NK-92 treated with Interleukin-12 subunit alpha and Interleukin-12 subunit beta, amount 100 ng/mL, for 24 hours (cell line): ENCODE measurements around the gene LRRC9.
"Not testable (repeated sequence)": the region's sequence is repeated elsewhere in the genome, so short reads cannot be mapped to it uniquely, and the experiment has no call there.

ENCODE experiments used
- DNase-seq: peaks from one replicate; lab custom pipeline; 2025; lab: John Stamatoyannopoulos, UW

LRRC9 gene

DNA sequence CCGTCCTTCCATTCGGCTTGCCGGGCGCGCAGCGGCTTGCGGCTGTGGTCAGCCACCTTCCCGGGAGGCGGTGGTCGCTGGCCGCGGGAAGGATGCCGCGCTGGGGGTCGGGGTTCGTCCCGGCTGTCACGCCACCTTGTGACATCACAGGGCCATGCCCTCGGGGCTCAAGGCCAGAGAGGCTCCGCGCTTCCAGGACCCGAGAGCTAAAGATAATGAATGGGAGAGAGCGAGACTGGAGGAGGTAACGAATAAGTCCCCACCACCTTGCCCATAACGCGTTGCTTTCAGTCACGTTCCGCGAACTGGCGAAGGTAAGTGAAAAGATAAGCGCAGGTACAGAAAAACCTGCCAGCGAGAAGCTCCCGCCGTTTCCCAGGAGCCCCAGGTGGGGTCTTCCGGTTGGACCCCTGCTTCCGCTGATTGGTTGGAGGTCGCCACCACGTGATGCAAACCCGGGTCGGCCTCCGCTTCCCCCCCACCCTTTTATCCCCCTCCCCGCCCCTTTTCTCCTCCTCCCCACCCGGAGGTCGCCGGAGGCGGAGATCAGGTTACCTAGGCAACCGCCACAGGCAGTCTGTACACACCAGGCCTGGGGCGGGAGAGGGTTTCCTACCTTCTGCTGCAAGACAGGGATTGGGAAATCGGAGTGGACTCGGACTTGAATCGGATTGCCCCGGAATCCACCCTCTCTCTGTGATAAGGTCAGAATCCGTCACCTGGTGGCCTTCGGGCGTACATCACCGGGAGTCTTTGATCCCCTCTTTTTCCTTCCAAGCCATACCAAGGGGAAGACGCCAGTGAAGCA, at the start of gene LRRC9:
Gene LRRC9, plus strand, starts transcription at position 575 of the 808 bp plus-strand sequence.
- DNase-seq: no peak

DNA sequence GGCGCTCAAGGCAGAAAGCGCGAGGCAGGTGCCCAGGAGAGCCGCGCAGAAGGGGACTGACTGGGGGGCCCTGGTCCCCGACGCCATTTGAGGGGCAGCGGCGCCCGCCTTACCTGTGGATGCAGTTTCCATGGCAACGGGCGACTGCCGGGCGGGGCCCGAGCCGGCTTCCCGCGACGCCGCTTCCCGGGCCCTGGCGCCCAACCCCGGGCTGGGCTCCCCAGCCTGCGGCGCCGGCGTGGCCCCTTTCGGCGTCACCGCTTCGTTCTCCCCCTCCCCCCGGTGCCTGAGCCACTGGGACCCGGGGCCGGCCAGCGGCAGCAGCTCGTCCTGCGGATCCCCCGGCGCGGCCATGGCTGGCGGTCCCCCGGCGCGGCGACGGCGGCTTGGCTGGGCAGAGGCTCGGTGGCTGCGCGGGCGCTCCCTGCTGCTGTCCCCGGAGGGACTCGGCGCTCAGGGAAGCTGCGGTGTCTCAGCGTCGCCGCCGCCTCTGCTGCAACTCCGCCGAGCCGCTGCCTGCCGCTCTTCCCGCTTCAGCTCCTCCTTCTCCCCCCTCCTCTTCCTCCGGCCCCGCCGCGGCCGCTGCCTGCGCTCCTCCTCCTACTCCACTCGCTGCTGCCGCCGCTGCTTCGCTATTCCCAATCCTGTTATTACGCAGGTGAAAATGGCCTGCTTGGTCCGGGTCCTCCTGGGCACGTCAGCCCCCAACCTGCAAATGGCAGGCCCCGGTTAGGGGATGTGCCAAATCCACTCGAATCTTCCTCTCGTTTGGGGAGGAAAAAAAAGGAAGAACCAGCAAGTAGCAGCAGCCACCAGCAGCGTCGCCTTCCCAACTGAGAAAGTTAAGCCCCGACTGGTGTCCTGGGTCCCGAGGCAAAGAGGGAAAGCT, 49.4 kb upstream of the LRRC9 start, which contains the start of gene RTN1:
Gene RTN1, minus strand, starts transcription at position 500 of the 889 bp plus-strand sequence. Its CDS starts 146 bp downstream, at position 354.
- no peak for DNase-seq

- DNase-seq: no peak
Measured at GRCh38 chr14:59871166-59871495, 48.8 kb upstream of the LRRC9 start.

DNA sequence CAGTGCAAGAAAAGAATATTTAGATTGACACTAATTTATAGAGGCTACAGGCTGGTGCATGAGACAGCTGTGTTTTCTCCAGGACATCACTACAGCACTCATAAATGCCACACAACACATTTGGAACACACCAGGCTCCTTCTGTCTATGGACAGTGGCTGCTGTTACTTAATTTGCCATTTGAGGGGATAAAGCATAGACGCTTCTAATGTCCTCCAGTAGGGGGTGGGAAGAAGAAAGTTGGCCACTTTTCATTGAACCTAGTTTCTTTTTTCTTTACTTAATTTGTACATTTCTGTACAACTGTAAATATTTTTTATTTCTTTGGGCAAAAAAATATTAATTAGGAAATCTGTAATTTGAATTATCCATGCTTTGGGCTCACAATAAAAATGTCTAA, 37.0 kb upstream of the LRRC9 start:
- no peak for DNase-seq

DNA sequence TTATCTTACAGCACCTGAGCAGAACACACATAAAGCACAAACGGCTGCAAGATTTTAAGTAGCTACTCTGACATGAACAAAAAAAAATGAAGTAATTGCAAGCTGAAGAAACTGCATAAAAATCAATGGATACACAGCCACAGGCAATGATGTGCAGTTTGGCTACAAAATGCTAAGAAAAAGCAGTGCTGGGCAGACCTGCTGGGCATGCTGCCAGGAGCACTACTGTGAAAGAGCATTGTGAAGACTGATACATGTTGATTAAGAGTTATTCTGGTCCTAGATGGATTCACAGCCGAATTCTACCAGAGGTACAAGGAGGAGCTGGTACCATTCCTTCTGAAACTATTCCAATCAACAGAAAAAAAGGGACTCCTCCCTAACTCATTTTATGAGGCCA, 29.3 kb upstream of the LRRC9 start:
- DNase-seq: no peak

- DNase-seq: no peak
Measured at GRCh38 chr14:59895721-59896120, 24.2 kb upstream of the LRRC9 start.

DNA sequence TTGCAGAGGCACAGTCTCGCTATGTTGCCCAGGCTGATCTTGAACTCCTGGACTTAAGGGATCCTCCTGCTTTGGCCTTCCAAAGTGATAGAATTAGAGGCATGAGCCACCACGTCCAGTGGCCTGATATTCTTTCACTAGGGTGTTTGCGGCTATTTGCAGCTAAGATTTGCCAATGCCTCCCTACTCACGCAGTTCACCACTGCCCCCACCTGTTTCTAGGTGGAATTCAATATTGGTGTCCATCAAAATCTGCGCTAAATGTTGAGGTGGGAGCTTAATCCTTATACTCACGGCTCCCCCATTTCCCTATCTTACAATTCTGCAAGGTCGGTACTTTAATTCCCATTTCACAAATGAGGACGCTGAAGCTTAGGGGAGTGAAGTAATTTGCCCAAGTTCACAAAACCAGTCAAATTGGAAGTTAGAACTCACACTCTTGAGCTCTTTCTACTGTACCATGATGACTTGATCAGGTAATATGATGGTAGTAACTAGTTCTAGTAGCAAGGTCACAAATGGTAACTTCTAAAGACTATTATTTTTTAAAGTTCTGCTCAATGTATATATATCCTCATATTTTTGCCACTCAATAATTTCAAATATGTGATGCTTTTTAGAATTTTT, 22.1 kb upstream of the LRRC9 start:
- no peak for DNase-seq

GRCh38 chr14:59900556-59900955, 19.4 kb upstream of the LRRC9 start:
- no peak for DNase-seq

GRCh38 chr14:59904184-59904583, 15.8 kb upstream of the LRRC9 start:
- DNase-seq: no peak

GRCh38 chr14:59905188-59905587, 14.8 kb upstream of the LRRC9 start:
- DNase-seq: no peak

DNA sequence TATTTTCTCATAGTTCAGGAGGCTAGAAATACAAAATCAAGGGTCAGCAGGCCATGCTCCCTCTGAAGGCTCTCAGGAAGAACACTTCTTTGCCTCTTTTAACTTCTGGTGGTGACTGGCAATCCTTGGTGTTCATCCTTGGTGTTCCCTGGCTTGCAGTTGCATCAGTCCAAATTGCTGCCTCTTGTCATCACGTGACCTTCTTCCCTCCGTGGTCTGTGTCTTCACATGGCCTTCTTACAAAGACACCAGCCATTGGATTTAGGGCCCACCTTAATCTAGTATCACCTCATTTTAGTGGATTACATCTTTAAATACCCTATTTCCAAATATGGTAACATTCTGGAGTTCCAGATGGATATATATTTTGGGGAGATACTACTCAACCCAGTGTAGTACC, 7.5 kb upstream of the LRRC9 start:
- DNase-seq: no peak

DNA sequence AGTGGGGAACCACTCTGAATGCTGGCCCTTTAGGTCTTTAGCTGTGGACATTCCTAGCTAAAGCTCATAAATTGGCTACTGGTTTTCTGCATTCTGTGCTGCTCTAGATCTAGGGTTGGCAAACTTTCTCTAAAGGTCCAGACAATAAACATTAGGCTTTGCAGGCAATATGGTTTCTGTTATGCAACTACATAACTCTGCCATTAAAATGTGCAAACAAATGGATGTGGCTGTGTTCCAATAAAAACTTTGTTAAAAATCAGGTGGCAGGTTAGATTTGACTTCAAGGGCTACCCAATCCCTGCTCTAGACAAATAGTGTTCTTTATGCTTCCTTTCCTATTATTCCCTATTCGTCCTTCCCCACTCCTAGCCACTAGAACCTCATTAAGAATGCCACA, 6.8 kb upstream of the LRRC9 start:
- no peak for DNase-seq

DNA sequence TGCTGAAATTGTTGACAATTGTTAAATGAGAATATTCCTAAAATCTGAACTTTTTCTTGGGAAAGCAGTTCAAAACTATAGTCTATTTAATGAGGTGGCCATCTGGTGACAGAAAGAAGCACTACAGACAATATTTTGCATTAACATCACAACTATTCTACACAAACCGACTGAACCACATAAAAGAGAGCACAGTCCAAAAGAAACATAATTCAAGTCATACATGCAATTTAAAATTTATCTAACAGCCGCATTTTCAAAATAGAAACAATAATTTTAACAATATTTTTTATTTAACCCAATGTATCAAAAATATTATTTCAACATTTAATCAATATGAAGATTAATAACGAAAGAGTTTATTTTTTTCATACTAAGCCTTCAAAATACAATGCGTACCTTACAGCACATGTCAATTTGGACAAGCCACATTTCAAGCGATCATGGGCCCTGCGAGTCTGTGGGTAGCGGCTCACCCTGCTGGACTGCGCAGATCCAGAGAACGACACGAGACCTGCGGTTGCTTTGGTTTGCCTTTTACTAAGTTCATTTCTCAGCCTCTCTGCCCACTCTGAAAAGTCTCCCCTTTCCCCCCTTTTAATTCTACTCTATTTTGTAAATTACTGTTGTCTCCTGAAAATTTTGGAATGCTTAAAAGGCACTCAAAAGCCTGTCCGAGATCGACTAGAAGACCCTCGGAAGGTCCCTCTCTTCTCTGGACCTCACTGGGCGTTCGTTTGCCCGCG, 947 bp upstream of the LRRC9 start:
- DNase-seq: no peak

DNA sequence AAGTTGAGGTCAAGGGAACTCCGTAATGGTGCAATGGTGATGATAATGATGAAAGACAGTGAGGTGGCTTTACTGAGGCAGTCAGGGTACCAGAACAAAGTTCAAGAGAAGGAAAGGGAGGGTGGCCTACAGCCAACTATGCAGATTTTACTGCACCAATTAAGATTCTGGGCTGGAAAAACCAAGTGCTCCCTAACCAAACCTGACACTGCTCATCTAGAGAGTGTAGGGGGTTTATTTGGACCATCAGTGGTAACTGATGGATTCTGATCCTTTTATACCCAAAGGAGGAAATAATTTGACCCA, 387 bp downstream of the LRRC9 start:
- DNase-seq: no peak

DNA sequence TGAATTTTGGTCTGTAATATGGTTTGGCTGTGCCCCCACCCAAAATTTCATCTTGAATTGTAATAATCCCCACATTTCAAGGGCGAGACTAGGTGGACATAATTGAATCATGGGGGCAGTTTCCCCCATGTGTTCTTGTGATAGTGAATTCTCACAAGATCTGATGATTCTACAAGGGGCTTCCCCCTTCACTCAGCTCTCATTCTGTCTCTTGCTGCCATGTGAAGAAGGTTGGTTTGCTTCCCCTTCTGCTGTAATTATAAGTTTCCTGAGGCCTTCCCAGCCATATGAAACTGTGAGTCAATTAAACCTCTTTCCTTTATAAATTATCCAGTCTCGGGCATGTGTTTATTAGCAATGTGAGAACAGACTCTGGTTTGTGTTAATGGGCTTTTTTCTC, 5.9 kb downstream of the LRRC9 start:
- DNase-seq: no peak

DNA sequence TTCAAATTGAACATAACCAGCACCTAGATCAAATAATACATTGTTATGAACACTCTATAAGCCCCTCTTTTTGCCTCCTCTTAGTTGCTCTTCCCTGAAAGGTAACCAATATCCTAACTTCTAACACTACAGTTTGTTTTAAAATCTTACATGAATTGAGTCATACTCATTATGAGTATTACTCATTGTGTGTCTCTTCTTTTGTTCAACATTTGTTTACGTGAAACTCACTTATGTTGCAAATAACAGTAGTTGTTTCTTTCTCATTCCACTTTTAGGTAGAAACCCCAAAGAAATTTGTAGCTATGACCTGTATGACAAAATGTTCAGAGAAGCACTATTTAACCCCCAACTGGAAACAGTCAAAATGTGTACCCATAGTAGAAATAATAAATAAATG, 6.6 kb downstream of the LRRC9 start:
- no peak for DNase-seq

DNA sequence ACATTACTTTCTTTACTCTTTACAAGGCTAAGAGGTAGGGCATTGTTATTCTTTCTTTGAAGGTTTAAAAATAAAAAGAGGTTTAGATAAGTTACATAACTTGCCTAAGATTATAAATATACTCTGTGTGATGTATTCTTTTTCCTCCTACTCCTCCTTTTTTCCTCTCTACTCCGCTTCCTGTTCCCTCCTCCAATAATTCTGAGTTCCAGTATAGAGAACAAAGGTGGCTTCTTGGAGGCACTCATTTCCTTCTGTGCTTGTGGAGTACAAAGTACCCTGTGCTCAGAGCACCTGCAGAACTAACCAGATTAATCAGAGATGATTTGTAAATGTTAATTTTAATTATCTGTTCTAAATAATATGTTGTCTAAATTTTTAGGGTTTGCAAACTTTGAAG, 11.3 kb downstream of the LRRC9 start:
- no peak for DNase-seq

- DNase-seq: no peak
Measured at GRCh38 chr14:59936145-59936544, 16.2 kb downstream of the LRRC9 start.

DNA sequence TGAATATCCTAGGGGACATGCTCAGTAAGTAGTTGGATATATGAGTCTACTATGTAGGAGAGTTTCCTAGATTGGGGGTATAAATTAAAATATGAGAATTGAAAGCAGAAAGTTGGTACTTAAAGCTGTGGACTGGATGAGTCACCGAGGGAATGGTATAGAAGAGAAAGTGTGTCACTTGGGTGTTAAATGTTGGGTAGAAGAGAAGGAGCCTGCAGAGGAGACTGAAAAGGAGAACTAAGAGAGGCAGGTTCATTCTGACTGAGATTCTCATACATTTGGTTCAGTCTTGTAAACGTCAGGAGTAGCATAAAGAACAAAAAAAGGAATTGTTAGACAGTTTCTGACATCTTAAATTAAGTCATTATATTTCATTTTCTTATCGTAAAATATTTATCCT, 19.9 kb downstream of the LRRC9 start:
- DNase-seq: no peak

DNA sequence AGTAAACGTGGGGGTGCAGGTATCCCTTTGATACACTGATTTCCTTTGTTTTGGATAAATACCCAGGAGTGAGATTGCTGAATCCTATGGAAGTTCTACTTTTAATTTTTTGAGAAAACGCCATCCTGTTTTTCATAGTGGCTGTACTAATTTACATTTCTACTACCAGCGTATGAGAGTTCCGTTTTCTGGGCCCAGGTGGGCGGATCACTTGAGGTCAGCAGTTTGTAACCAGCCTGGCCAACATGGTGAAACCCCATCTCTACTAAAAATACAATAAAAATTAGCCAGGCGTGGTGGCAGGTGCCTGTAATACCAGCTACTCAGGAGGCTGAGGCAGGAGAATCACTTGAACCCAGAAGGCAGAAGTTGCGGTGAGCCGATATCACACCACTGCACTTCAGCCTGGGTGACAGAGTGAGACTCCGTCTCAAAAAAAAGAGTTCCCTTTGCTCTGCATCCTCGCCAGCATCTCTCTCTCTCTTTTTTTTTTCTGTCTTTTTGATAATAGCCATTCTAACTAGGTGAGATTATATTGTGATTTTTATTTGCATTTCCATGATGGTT, 22.4 kb downstream of the LRRC9 start:
- not testable (repeated sequence) for DNase-seq

DNA sequence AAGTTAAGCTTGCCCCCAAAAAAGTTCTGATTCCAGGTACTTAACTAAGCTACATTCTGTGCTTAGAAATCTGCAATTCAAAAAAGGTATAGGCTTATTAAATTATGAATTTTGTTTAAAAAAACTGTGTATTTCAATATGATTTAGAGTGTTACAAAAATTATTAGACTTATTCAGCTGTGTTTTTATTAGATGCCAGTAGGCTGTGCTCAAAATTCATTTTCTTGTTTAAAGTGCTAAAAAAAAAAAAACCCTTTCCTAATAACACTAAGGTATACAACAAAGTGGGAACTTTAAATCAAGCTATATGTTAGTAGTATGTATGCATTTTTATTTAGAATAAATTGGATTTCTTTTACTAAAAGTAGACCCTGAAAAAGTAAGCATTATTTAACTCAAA, 25.0 kb downstream of the LRRC9 start:
- DNase-seq: no peak

- not testable (repeated sequence) for DNase-seq
Measured at GRCh38 chr14:59952141-59952540, 32.2 kb downstream of the LRRC9 start.
